K562 (cell line): ENCODE measurements around the gene HOTAIR. TPM values are rescaled to one million over a fixed set of nuclear protein-coding genes. Genes with fewer than 3 reads are reported as not detected.

Source experiments
- ATAC-seq: fragments of 200-7000 bp; cut with Tn5 transposase; 3 replicates; pipeline ENCODE4 v1.9.1; 2020; ENCODE audit warnings: moderate library complexity
- BruUV-seq: library from RNA; stranded (reverse); fragments of 400-500 nt; replicated peaks from 2 replicates; lab custom pipeline; 2021; lab: Mats Ljungman, UMichigan
- CTCF ChIA-PET: fragments of 300-600 bp; formaldehyde crosslinking; extraction: SDS; loops from one replicate; lab custom pipeline; 2021; ENCODE audit warnings: low intra/inter-chr PET ratio; lab: Yijun Ruan, JAX
- POLR2A ChIA-PET: fragments of 300-600, 350-650 bp; sonication (Branson Sonifier 250); formaldehyde crosslinking; extraction: SDS; loops from one replicate; lab custom pipeline; 2021; ENCODE audit warnings: antibody characterized with exemption, inconsistent platforms; lab: Yijun Ruan, JAX
- DNase-seq, 4 experiments: peaks; one replicate each; pipeline versions ENCODE4 v3.0.0 to v3.0.0-alpha.2; 2011 to 2018; ENCODE audit warnings: low spot score in 3 of 4, mixed read lengths in 3 of 4; ENCODE audit errors: extremely low read depth in 1 of 4
- FAIRE-seq: peaks from 2 replicates; lab custom pipeline; 2011; peaks lifted over from hg19 to GRCh38; lab: Jason Lieb, UNC
- H2AFZ ChIP-seq: 2 replicates; pipeline ENCODE4 v1.6.0; 2011; ENCODE audit warnings: low read depth, low read length, control low read depth, inconsistent platforms
- H3K27ac ChIP-seq: fragments of 200-600 bp; 3 replicates; pipeline ENCODE4 v1.8.0; 2011; ENCODE audit warnings: low read depth, mild to moderate bottlenecking, control low read depth, inconsistent platforms, low read length, moderate library complexity, mixed read lengths; ENCODE audit errors: extremely low read depth
- H3K27me3 ChIP-seq, 2 experiments: fragments of 300-600 bp in 1 of 2; 2 replicates in 1 of 2; 3 replicates in 1 of 2; pipeline versions ENCODE4 v1.6.0 to v1.8.0; 2011; ENCODE audit warnings: inconsistent platforms in 2 of 2, low read length in 2 of 2, mild to moderate bottlenecking in 1 of 2, mixed read lengths in 1 of 2, moderate library complexity in 1 of 2; ENCODE audit not compliant: control insufficient read depth in 2 of 2, insufficient read depth in 2 of 2
- H3K36me3 ChIP-seq: fragments of 300-600 bp; 3 replicates; pipeline ENCODE4 v1.8.0; 2011; ENCODE audit warnings: mild to moderate bottlenecking, low read length, inconsistent platforms; ENCODE audit not compliant: control insufficient read depth, insufficient read depth
- H3K4me1 ChIP-seq, 2 experiments: fragments of 200-600 bp in 1 of 2; replicated peaks in 1 of 2; 2 replicates in 1 of 2; 3 replicates in 1 of 2; pipeline versions ENCODE4 v1.5.1 to v1.8.0; 2011; ENCODE audit warnings: inconsistent platforms in 2 of 2, low read length in 2 of 2, mild to moderate bottlenecking in 1 of 2, mixed read lengths in 1 of 2, moderate library complexity in 1 of 2; ENCODE audit not compliant: control insufficient read depth in 2 of 2, insufficient read depth in 2 of 2
- H3K4me2 ChIP-seq: 2 replicates; pipeline ENCODE4 v1.6.1; 2011; ENCODE audit warnings: low read length, control low read depth, inconsistent platforms, mixed read lengths; ENCODE audit not compliant: insufficient read depth
- H3K4me3 ChIP-seq: fragments of 200-600 bp; sonication (generic), shearing (Covaris generic); 2 replicates; pipeline ENCODE4 v1.5.1; 2016; ENCODE audit warnings: control low read depth, inconsistent platforms
- H3K79me2 ChIP-seq: fragments of 200-600 bp; 3 replicates; pipeline ENCODE4 v1.8.0; 2011; ENCODE audit warnings: low read length, inconsistent platforms; ENCODE audit not compliant: control insufficient read depth, insufficient read depth
- H3K9ac ChIP-seq, 2 experiments: 2 replicates each; pipeline versions ENCODE4 v1.6.0 to v1.6.1; 2011; ENCODE audit warnings: low read depth in 2 of 2, low read length in 2 of 2, control low read depth in 1 of 2, inconsistent platforms in 1 of 2, mild to moderate bottlenecking in 1 of 2, mixed read lengths in 1 of 2; ENCODE audit not compliant: insufficient read depth in 1 of 2
- H3K9me1 ChIP-seq: one replicate; pipeline ENCODE4 v1.6.0; 2011; ENCODE audit warnings: inconsistent platforms, mild to moderate bottlenecking, low read length, moderate library complexity; ENCODE audit not compliant: control insufficient read depth, insufficient read depth
- H3K9me3 ChIP-seq: replicated peaks from 2 replicates; pipeline ENCODE4 v1.5.1; 2011; ENCODE audit warnings: low read depth, low read length, inconsistent platforms; ENCODE audit not compliant: control insufficient read depth, insufficient read depth
- H4K20me1 ChIP-seq: replicated peaks from 2 replicates; pipeline ENCODE4 v1.6.1; 2011; ENCODE audit warnings: low read length, inconsistent platforms, mixed read lengths; ENCODE audit not compliant: control insufficient read depth, insufficient read depth
- ARID1B ChIP-seq: fragments of 450-650 bp; IDR thresholded peaks from 2 replicates; pipeline ENCODE4 v1.6.1; 2016; ENCODE audit warnings: antibody characterized with exemption, mild to moderate bottlenecking, inconsistent platforms
- CXXC5 ChIP-seq: fragments of 250-450 bp; sonication (Bioruptor Pico); IDR thresholded peaks from 2 replicates; pipeline ENCODE4 v1.8.0; 2022; ENCODE audit warnings: inconsistent platforms, mild to moderate bottlenecking, moderate library complexity
- NCOA2 ChIP-seq, 2 experiments: fragments of 450-650 bp; IDR thresholded peaks; 2 replicates each; pipeline ENCODE4 v1.6.1; 2018; ENCODE audit warnings: mild to moderate bottlenecking in 2 of 2, moderate library complexity in 1 of 2; ENCODE audit not compliant: partially characterized antibody in 2 of 2
- NCOA4 ChIP-seq: fragments of 450-650 bp; IDR thresholded peaks from 2 replicates; pipeline ENCODE4 v1.6.1; 2018; ENCODE audit warnings: mild to moderate bottlenecking; ENCODE audit not compliant: partially characterized antibody
- NONO ChIP-seq, 2 experiments: fragments of 200-400 bp in 1 of 2; fragments of 450-650 bp in 1 of 2; formaldehyde crosslinking in 1 of 2; IDR thresholded peaks; 2 replicates each; pipeline ENCODE4 v1.6.1; 2017; ENCODE audit warnings: low read depth in 2 of 2, mild to moderate bottlenecking in 2 of 2, moderate library complexity in 2 of 2, low read length in 1 of 2
- RNF219 ChIP-seq: fragments of 250-450 bp; sonication (Bioruptor Pico); IDR thresholded peaks from 2 replicates; pipeline ENCODE4 v1.5.0; 2022; ENCODE audit warnings: mild to moderate bottlenecking
- TBL1XR1 ChIP-seq, 2 experiments: IDR thresholded peaks; 2 replicates each; pipeline ENCODE4 v1.6.1; 2012; ENCODE audit warnings: improper control_type of control experiment in 2 of 2, low read length in 2 of 2, mild to moderate bottlenecking in 1 of 2
- ZNF639 ChIP-seq, 2 experiments: fragments of 200-800 bp in 1 of 2; sonication (Bioruptor generic) in 1 of 2; sonication (generic) in 1 of 2; formaldehyde crosslinking in 1 of 2; IDR thresholded peaks in 1 of 2; conservative IDR thresholded peaks in 1 of 2; 2 replicates each; pipeline versions ENCODE4 v1.5.0 to v1.6.1; 2016 to 2020; ENCODE audit warnings: missing compliant biosample characterization in 1 of 2, missing genetic modification characterization in 1 of 2, missing genetic modification reagents in 1 of 2
- ZNF655 ChIP-seq: fragments of 250-450 bp; sonication (Bioruptor Pico); IDR thresholded peaks from 2 replicates; pipeline ENCODE4 v1.5.0; 2021
- WGBS: fragments of 100-300 bp; shearing (Covaris generic); methylation state at CpG from one replicate; pipeline ENCODE4 v1.1.6; 2016; ENCODE audit warnings: low coverage, mixed read lengths; ENCODE audit not compliant: insufficient coverage; ENCODE audit errors: missing lambda C conversion rate; 5-methylcytosine and 5-hydroxymethylcytosine counted together
- in situ Hi-C: fragments of 300-500 bp; cut with MboI; formaldehyde crosslinking; loops from 4 replicates; pipeline ENCODE4 v1.15.0; 2018; ENCODE audit warnings: inconsistent platforms, mixed read lengths
- intact Hi-C: fragments of 100-400 bp; cut with micrococcal nuclease; formaldehyde crosslinking; loops from 2 replicates; pipeline ENCODE4 v1.14.2; 2022
- polyA plus RNA-seq, 8 experiments: library from polyadenylated mRNA; depleted of rRNA in 4 of 8; stranded (reverse) in 5 of 8; unstranded in 3 of 8; fragments of >200 nt; fragmentation: Nextera tagmentation in 2 of 8; fragmentation: Illumina TruSeq in 1 of 8; extraction: Ambion mirVana in 2 of 8; extraction: Trizol in 1 of 8; gene quantifications; 2 replicates each; pipeline versions ENCODE4 v1.2.1 to v1.2.3, GENCODE V29; 2011 to 2014; ENCODE audit warnings: inconsistent platforms in 1 of 8, missing spikeins in 1 of 8
- total RNA-seq, 7 experiments: library from RNA; depleted of rRNA in 6 of 7; stranded (reverse); fragments of >200 nt in 6 of 7; fragmentation: Illumina TruSeq in 2 of 7; extraction: Trizol in 2 of 7; gene quantifications; 2 replicates each; pipeline versions ENCODE4 v1.2.1 to v1.2.3, GENCODE V29; 2011 to 2021; ENCODE audit warnings: low replicate concordance in 1 of 7

HOTAIR gene
- total and polyA plus RNA-seq, 9 of the 15 experiments (the other 6 are each of a cell fraction or from before 2014, with no cell fraction given), result 0.04 TPM; not detected in 8

- no peak for TF ChIP-seq ZNF639 (CRISPR knock-in tag; conservative IDR thresholded peaks at IDR 0.05 in 1 of 2, IDR thresholded peaks at IDR 0.05 in 1 of 2)
- no peak for TF ChIP-seq RNF219 (CRISPR knock-in tag)
- TF ChIP-seq, all 486 proteins: peak for 12
Measured at GRCh38 chr12:53944907-53945847, 29.6 kb downstream of the HOTAIR start (continued).

GRCh38 chr12:53944209-53944608, 30.5 kb downstream of the HOTAIR start:
- intact Hi-C loops, result no loop called here
- no TSS peak for BruUV-seq
- no peak overlapping the region for H3K9ac ChIP-seq
- H3K9me3 ChIP-seq, result no peaks in the 10 kb centered on the region
- no peak overlapping the region for H3K4me2 ChIP-seq
- H3K36me3 ChIP-seq, result no peaks in the 10 kb centered on the region
- DNase-seq (no peak), FAIRE-seq (no peak), ATAC-seq (no peak)
- H3K27me3 ChIP-seq, result peaks cover 21 to 42% of the 10 kb centered on the region in 2 experiments
- H3K4me1 ChIP-seq, result peaks cover 9 to 24% of the 10 kb centered on the region in 2 experiments; a peak in 4 of 5 replicates
- no peaks in the 10 kb centered on the region for H3K9me1 ChIP-seq
- TF ChIP-seq NCOA2 (IDR thresholded peaks at IDR 0.05; ENCODE audit: partially characterized antibody in 2 of 2), result no peak
- TF ChIP-seq CXXC5 (CRISPR knock-in tag), result no peak
- no peak for TF ChIP-seq ARID1B
- TF ChIP-seq ZNF655, result no peak
- no peak for TF ChIP-seq TBL1XR1 (IDR thresholded peaks at IDR 0.05; ENCODE audit: low read length in 2 of 2)
- TF ChIP-seq NCOA4, result no peak
- TF ChIP-seq NONO (IDR thresholded peaks at IDR 0.05; ENCODE audit: low read depth in 2 of 2, low read length in 1 of 2), result no peak
- H2AFZ ChIP-seq, result no peak overlapping the region
- H3K79me2 ChIP-seq, result no peaks in the 10 kb centered on the region
- in situ Hi-C loops, result no loop called here
- no peaks in the 10 kb centered on the region for H4K20me1 ChIP-seq
- ChIA-PET POLR2A (no interaction called here), CTCF (no interaction called here)
- H3K27ac ChIP-seq, result no peak overlapping the region
- WGBS, result 9% methylated on average over 4 of the region's 4 CpGs
- H3K4me3 ChIP-seq, result no peak overlapping the region
